Measurements from ENCODE around the gene C5orf24. TPM values are rescaled to one million over a fixed set of nuclear protein-coding genes. Genes with fewer than 3 reads are reported as not detected.
A peak's percentile ranks its signal among the peaks of the same experiment; 100 is the strongest.

The C5orf24 gene
- total RNA-seq: 31.4 TPM
- 1 to 10 TPM; 6.5 to 7.4 (median 6.9) TPM for polyA plus RNA-seq

- peak within 1 kb of the TSS; percentile 89 to 95 (median 94) for H3K4me3 Mint-ChIP-seq
- DNase-seq (peak; percentile 86 to 98 (median 91)), ATAC-seq (ENCODE audit: low read depth in 2 of 2) (peak; percentile 97)
- Histone ChIP-seq H3K27ac (ENCODE audit: insufficient read depth, low read length, poor library complexity, severe bottlenecking) (peak within 1 kb of the TSS; percentile 96), H3K4me1 (ENCODE audit: control insufficient read depth, insufficient read depth, low read length, poor library complexity, severe bottlenecking) (peaks cover 26% of the 10 kb centered on the region), H3K4me3 (ENCODE audit: low read depth, low read length) (peak within 1 kb of the TSS; percentile 85), H3K9me3 (ENCODE audit: control insufficient read depth in 2 of 2, low read length in 2 of 2) (no peaks in the 10 kb centered on the region), H3K27me3 (ENCODE audit: control insufficient read depth, insufficient read depth, low read length) (no peaks in the 10 kb centered on the region), H3K36me3 (ENCODE audit: control insufficient read depth, insufficient read depth, low read length) (peaks cover 5% of the 10 kb centered on the region)
- H3K4me1 Mint-ChIP-seq: peaks cover 13 to 45% (median 27%) of the 10 kb centered on the region in 4 donors
- H3K9me3 Mint-ChIP-seq: no peaks in the 10 kb centered on the region
- H3K27ac Mint-ChIP-seq: peak within 1 kb of the TSS; percentile 96 to 98 (median 96)
- H3K36me3 Mint-ChIP-seq: peaks cover 4% of the 10 kb centered on the region
- H3K27me3 Mint-ChIP-seq: no peaks in the 10 kb centered on the region
Observed at GRCh38 chr5:134845852-134846640, at the start of gene C5orf24. Gene C5orf24, plus strand, starts transcription at chr5:134845968. Its CDS starts 8,933 bp downstream, at chr5:134854901.

GRCh38 chr5:134798468-134798867, 47.3 kb upstream of the C5orf24 start:
- Histone ChIP-seq H3K4me1 (ENCODE audit: control insufficient read depth, insufficient read depth, low read length, poor library complexity, severe bottlenecking) (no peaks in the 10 kb centered on the region), H3K27ac (ENCODE audit: insufficient read depth, low read length, poor library complexity, severe bottlenecking) (no peak overlapping the region), H3K9me3 (ENCODE audit: control insufficient read depth in 2 of 2, low read length in 2 of 2) (no peaks in the 10 kb centered on the region), H3K27me3 (ENCODE audit: control insufficient read depth, insufficient read depth, low read length) (no peaks in the 10 kb centered on the region), H3K4me3 (ENCODE audit: low read depth, low read length) (no peak overlapping the region), H3K36me3 (ENCODE audit: control insufficient read depth, insufficient read depth, low read length) (peaks cover 66% of the 10 kb centered on the region)
- DNase-seq (no peak), ATAC-seq (ENCODE audit: low read depth in 2 of 2) (no peak)
- Mint-ChIP-seq H3K36me3 (peaks cover 41% of the 10 kb centered on the region), H3K4me3 (no peak overlapping the region), H3K27me3 (no peaks in the 10 kb centered on the region), H3K4me1 (peaks cover 0 to 2% (median 2%) of the 10 kb centered on the region in 4 donors), H3K9me3 (no peaks in the 10 kb centered on the region), H3K27ac (no peak overlapping the region)

GRCh38 chr5:134803821-134804220, 41.9 kb upstream of the C5orf24 start:
- no peak for ATAC-seq (ENCODE audit: low read depth in 2 of 2)
- Mint-ChIP-seq H3K36me3 (peaks cover 21% of the 10 kb centered on the region), H3K4me3 (no peak overlapping the region)

GRCh38 chr5:134813407-134813806, 32.4 kb upstream of the C5orf24 start:
- Mint-ChIP-seq H3K27ac (peak overlapping the region in 1 of 3 donors; percentile 49), H3K4me1 (peaks cover 0 to 12% (median 7%) of the 10 kb centered on the region in 4 donors), H3K4me3 (no peak overlapping the region), H3K36me3 (peaks cover 33% of the 10 kb centered on the region), H3K27me3 (no peaks in the 10 kb centered on the region), H3K9me3 (no peaks in the 10 kb centered on the region)
- H3K9me3 ChIP-seq (ENCODE audit: control insufficient read depth in 2 of 2, low read length in 2 of 2): no peaks in the 10 kb centered on the region
- ATAC-seq (ENCODE audit: low read depth in 2 of 2) (peak in 1 of 2 donors; percentile 37), DNase-seq (peak in 1 of 3 donors; percentile 4)
- H3K36me3 ChIP-seq (ENCODE audit: control insufficient read depth, insufficient read depth, low read length): peaks cover 67% of the 10 kb centered on the region
- no peak overlapping the region for H3K4me3 ChIP-seq (ENCODE audit: low read depth, low read length)
- no peak overlapping the region for H3K27ac ChIP-seq (ENCODE audit: insufficient read depth, low read length, poor library complexity, severe bottlenecking)
- H3K27me3 ChIP-seq (ENCODE audit: control insufficient read depth, insufficient read depth, low read length): no peaks in the 10 kb centered on the region
- H3K4me1 ChIP-seq (ENCODE audit: control insufficient read depth, insufficient read depth, low read length, poor library complexity, severe bottlenecking): peaks cover 4% of the 10 kb centered on the region

More at GRCh38 chr5:134803821-134804220, 41.9 kb upstream of the C5orf24 start:
- no peaks in the 10 kb centered on the region for H3K4me1 ChIP-seq (ENCODE audit: control insufficient read depth, insufficient read depth, low read length, poor library complexity, severe bottlenecking)
- Mint-ChIP-seq H3K27ac (no peak overlapping the region), H3K4me1 (peaks cover 0 to 5% (median 3%) of the 10 kb centered on the region in 4 donors), H3K27me3 (no peaks in the 10 kb centered on the region), H3K9me3 (no peaks in the 10 kb centered on the region)
- DNase-seq: no peak
- no peak overlapping the region for H3K4me3 ChIP-seq (ENCODE audit: low read depth, low read length)
- H3K9me3 ChIP-seq (ENCODE audit: control insufficient read depth in 2 of 2, low read length in 2 of 2): no peaks in the 10 kb centered on the region
- no peaks in the 10 kb centered on the region for H3K27me3 ChIP-seq (ENCODE audit: control insufficient read depth, insufficient read depth, low read length)
- H3K27ac ChIP-seq (ENCODE audit: insufficient read depth, low read length, poor library complexity, severe bottlenecking): no peak overlapping the region
- peaks cover 50% of the 10 kb centered on the region for H3K36me3 ChIP-seq (ENCODE audit: control insufficient read depth, insufficient read depth, low read length)

GRCh38 chr5:134813827-134814226, 31.9 kb upstream of the C5orf24 start:
- no peak overlapping the region for H3K27ac Mint-ChIP-seq
- no peak overlapping the region for H3K4me3 ChIP-seq (ENCODE audit: low read depth, low read length)
- no peak for ATAC-seq (ENCODE audit: low read depth in 2 of 2)

GRCh38 chr5:134817006-134817405, 28.8 kb upstream of the C5orf24 start:
- no peaks in the 10 kb centered on the region for H3K27me3 ChIP-seq (ENCODE audit: control insufficient read depth, insufficient read depth, low read length)
- ATAC-seq (ENCODE audit: low read depth in 2 of 2): no peak
- H3K27ac Mint-ChIP-seq: peak overlapping the region in 1 of 3 donors; percentile 80
- peaks cover 32% of the 10 kb centered on the region for H3K36me3 Mint-ChIP-seq
- H3K27ac ChIP-seq (ENCODE audit: insufficient read depth, low read length, poor library complexity, severe bottlenecking): no peak overlapping the region
- peaks cover 0 to 12% (median 4%) of the 10 kb centered on the region in 4 donors for H3K4me1 Mint-ChIP-seq
- DNase-seq: no peak
- no peaks in the 10 kb centered on the region for H3K9me3 ChIP-seq (ENCODE audit: control insufficient read depth in 2 of 2, low read length in 2 of 2)
- peaks cover 67% of the 10 kb centered on the region for H3K36me3 ChIP-seq (ENCODE audit: control insufficient read depth, insufficient read depth, low read length)
- H3K4me3 Mint-ChIP-seq: no peak overlapping the region
- H3K9me3 Mint-ChIP-seq: no peaks in the 10 kb centered on the region
- H3K4me3 ChIP-seq (ENCODE audit: low read depth, low read length): no peak overlapping the region
- no peaks in the 10 kb centered on the region for H3K27me3 Mint-ChIP-seq
- peaks cover 4% of the 10 kb centered on the region for H3K4me1 ChIP-seq (ENCODE audit: control insufficient read depth, insufficient read depth, low read length, poor library complexity, severe bottlenecking)

More at GRCh38 chr5:134813827-134814226, 31.9 kb upstream of the C5orf24 start:
- H3K4me1 ChIP-seq (ENCODE audit: control insufficient read depth, insufficient read depth, low read length, poor library complexity, severe bottlenecking): peaks cover 4% of the 10 kb centered on the region
- peaks cover 0 to 12% (median 7%) of the 10 kb centered on the region in 4 donors for H3K4me1 Mint-ChIP-seq
- H3K27me3 Mint-ChIP-seq: no peaks in the 10 kb centered on the region
- no peak overlapping the region for H3K27ac ChIP-seq (ENCODE audit: insufficient read depth, low read length, poor library complexity, severe bottlenecking)
- H3K36me3 ChIP-seq (ENCODE audit: control insufficient read depth, insufficient read depth, low read length): peaks cover 67% of the 10 kb centered on the region
- H3K36me3 Mint-ChIP-seq: peaks cover 33% of the 10 kb centered on the region
- H3K27me3 ChIP-seq (ENCODE audit: control insufficient read depth, insufficient read depth, low read length): no peaks in the 10 kb centered on the region
- no peak overlapping the region for H3K4me3 Mint-ChIP-seq
- no peaks in the 10 kb centered on the region for H3K9me3 ChIP-seq (ENCODE audit: control insufficient read depth in 2 of 2, low read length in 2 of 2)
- peak in 1 of 3 donors; percentile 4 for DNase-seq
- H3K9me3 Mint-ChIP-seq: no peaks in the 10 kb centered on the region

- Mint-ChIP-seq H3K4me3 (no peak overlapping the region), H3K9me3 (no peaks in the 10 kb centered on the region), H3K27me3 (no peaks in the 10 kb centered on the region), H3K36me3 (peaks cover 28% of the 10 kb centered on the region), H3K4me1 (peaks cover 0 to 3% (median 2%) of the 10 kb centered on the region in 4 donors), H3K27ac (no peak overlapping the region)
- no peaks in the 10 kb centered on the region for H3K27me3 ChIP-seq (ENCODE audit: control insufficient read depth, insufficient read depth, low read length)
- DNase-seq: no peak
- peaks cover under 1% of the 10 kb centered on the region for H3K4me1 ChIP-seq (ENCODE audit: control insufficient read depth, insufficient read depth, low read length, poor library complexity, severe bottlenecking)
- ATAC-seq (ENCODE audit: low read depth in 2 of 2): no peak
- no peaks in the 10 kb centered on the region for H3K9me3 ChIP-seq (ENCODE audit: control insufficient read depth in 2 of 2, low read length in 2 of 2)
- H3K36me3 ChIP-seq (ENCODE audit: control insufficient read depth, insufficient read depth, low read length): peaks cover 68% of the 10 kb centered on the region
- no peak overlapping the region for H3K27ac ChIP-seq (ENCODE audit: insufficient read depth, low read length, poor library complexity, severe bottlenecking)
- no peak overlapping the region for H3K4me3 ChIP-seq (ENCODE audit: low read depth, low read length)
Observed at GRCh38 chr5:134818776-134819175, 27.0 kb upstream of the C5orf24 start.
